Mesothelial cell of epicardium (in vitro differentiated cells): ENCODE data around the gene GLT1D1. TPM values are rescaled to one million over a fixed set of nuclear protein-coding genes. Genes with fewer than 3 reads are reported as not detected.

Experiments
- DNase-seq, 2 experiments: peaks; one replicate each; pipeline ENCODE4 v3.0.0; 2021; ENCODE audit warnings: low spot score in 2 of 2; ENCODE audit not compliant: unreplicated experiment in 2 of 2
- H3K27ac Mint-ChIP-seq: 2 replicates; pipeline ENCODE4 v1.8.0; 2021; ENCODE audit warnings: mixed read lengths
- H3K27me3 Mint-ChIP-seq: 2 replicates; pipeline ENCODE4 v1.8.0; 2021; ENCODE audit warnings: low read depth, mixed read lengths
- H3K36me3 Mint-ChIP-seq: 2 replicates; pipeline ENCODE4 v1.8.0; 2021; ENCODE audit warnings: mixed read lengths
- H3K4me1 Mint-ChIP-seq: 2 replicates; pipeline ENCODE4 v1.8.0; 2021; ENCODE audit warnings: mixed read lengths
- H3K4me3 Mint-ChIP-seq: 2 replicates; pipeline ENCODE4 v1.8.0; 2021; ENCODE audit warnings: mild to moderate bottlenecking, moderate library complexity, mixed read lengths
- H3K9me3 Mint-ChIP-seq: 2 replicates; pipeline ENCODE4 v1.8.0; 2021; ENCODE audit warnings: mixed read lengths
- CTCF ChIP-seq: fragments of 200-600 bp; sonication (generic); IDR thresholded peaks from one replicate; pipeline ENCODE4 v1.5.0; 2021; ENCODE audit warnings: antibody characterized with exemption; ENCODE audit not compliant: unreplicated experiment
- total RNA-seq: library from RNA; stranded (reverse); gene quantifications from 3 replicates; pipeline ENCODE4 v1.2.1, GENCODE V29; 2021

GLT1D1 gene
- total RNA-seq, 1 donor from 2014 or later, result 1.3 TPM

- no peak overlapping the region for H3K27ac Mint-ChIP-seq
- no peak for TF ChIP-seq CTCF
- no peak for DNase-seq
- H3K36me3 Mint-ChIP-seq, result peaks cover 29% of the 10 kb centered on the region
- peaks cover 17% of the 10 kb centered on the region for H3K4me1 Mint-ChIP-seq
- no peak overlapping the region for H3K4me3 Mint-ChIP-seq
- no peaks in the 10 kb centered on the region for H3K9me3 Mint-ChIP-seq
- no peaks in the 10 kb centered on the region for H3K27me3 Mint-ChIP-seq
Observed at GRCh38 chr12:128814411-128815261, 38.6 kb upstream of the GLT1D1 start.

GRCh38 chr12:128815779-128816642 lies 37.3 kb upstream of the GLT1D1 start:
- Mint-ChIP-seq H3K4me3 (no peak overlapping the region), H3K27me3 (no peaks in the 10 kb centered on the region), H3K36me3 (peaks cover 29% of the 10 kb centered on the region), H3K4me1 (peaks cover 17% of the 10 kb centered on the region), H3K27ac (peak overlapping the region; percentile 56), H3K9me3 (no peaks in the 10 kb centered on the region)
- no peak for TF ChIP-seq CTCF
- DNase-seq, result no peak

- H3K4me3 Mint-ChIP-seq, result no peak overlapping the region
- H3K4me1 Mint-ChIP-seq, result peaks cover 17% of the 10 kb centered on the region
- no peak for TF ChIP-seq CTCF
- H3K27me3 Mint-ChIP-seq, result no peaks in the 10 kb centered on the region
- H3K36me3 Mint-ChIP-seq, result peaks cover 29% of the 10 kb centered on the region
- H3K27ac Mint-ChIP-seq, result no peak overlapping the region
- H3K9me3 Mint-ChIP-seq, result no peaks in the 10 kb centered on the region
- DNase-seq, result no peak
Observed at GRCh38 chr12:128816643-128816920, 36.7 kb upstream of the GLT1D1 start.

- peaks cover 26% of the 10 kb centered on the region for H3K36me3 Mint-ChIP-seq
- no peaks in the 10 kb centered on the region for H3K9me3 Mint-ChIP-seq
- H3K27me3 Mint-ChIP-seq, result no peaks in the 10 kb centered on the region
- H3K4me1 Mint-ChIP-seq, result peaks cover 22% of the 10 kb centered on the region
- no peak for DNase-seq
- no peak for TF ChIP-seq CTCF
- H3K27ac Mint-ChIP-seq, result peak overlapping the region; percentile 57
- no peak overlapping the region for H3K4me3 Mint-ChIP-seq
Observed at GRCh38 chr12:128817111-128818015, 35.9 kb upstream of the GLT1D1 start.
